HL-60 (cell line): ENCODE measurements around the gene FRAS1.

Experiments
- DNase-seq, 2 experiments: peaks; one replicate each; pipeline ENCODE4 v3.0.0-alpha.2; 2010 to 2020; ENCODE audit warnings: low read depth in 1 of 2, low spot score in 1 of 2
- H3K27ac ChIP-seq: fragments of 250-450 bp; sonication (Bioruptor Pico); replicated peaks from 2 replicates; pipeline ENCODE4 v1.5.1; 2020; ENCODE audit warnings: mild to moderate bottlenecking, moderate library complexity
- H3K27me3 ChIP-seq: fragments of 250-450 bp; sonication (Bioruptor Pico); 2 replicates; pipeline ENCODE4 v1.5.1; 2021; ENCODE audit warnings: mild to moderate bottlenecking, moderate library complexity; ENCODE audit not compliant: insufficient read depth, poor library complexity, severe bottlenecking
- H3K4me3 ChIP-seq: replicated peaks from 2 replicates; pipeline ENCODE4 v1.5.1; 2011; ENCODE audit warnings: mild to moderate bottlenecking, control low read depth, low read length; ENCODE audit not compliant: insufficient read depth
- CTCF ChIP-seq: IDR thresholded peaks from one replicate; pipeline ENCODE4 v1.5.1; 2011; ENCODE audit warnings: low read length, control low read depth, inconsistent platforms; ENCODE audit not compliant: insufficient read depth
- GABPA ChIP-seq: IDR thresholded peaks from 2 replicates; pipeline ENCODE4 v1.6.1; 2012; ENCODE audit warnings: low read depth
- POLR2AphosphoS5 ChIP-seq: IDR thresholded peaks from 2 replicates; pipeline ENCODE4 v1.6.1; 2012; ENCODE audit warnings: low read depth
- REST ChIP-seq: IDR thresholded peaks from 2 replicates; pipeline ENCODE4 v1.6.1; 2012; ENCODE audit warnings: low read depth; ENCODE audit not compliant: insufficient replicate concordance
- SPI1 ChIP-seq: IDR thresholded peaks from 2 replicates; pipeline ENCODE4 v1.6.1; 2012; ENCODE audit warnings: low read depth, mild to moderate bottlenecking, borderline replicate concordance

The FRAS1 gene

GRCh38 chr4:78346222-78346621 is 289.1 kb downstream of the FRAS1 start:
- TF ChIP-seq CTCF (no peak), GABPA (no peak), POLR2AphosphoS5 (no peak), SPI1 (no peak)
- DNase-seq, result no peak

GRCh38 chr4:78347527-78347926 is 290.4 kb downstream of the FRAS1 start:
- no peak for DNase-seq
- Histone ChIP-seq H3K4me3 (no peak overlapping the region), H3K27ac (no peak overlapping the region), H3K27me3 (no peaks in the 10 kb centered on the region)
- no peak for TF ChIP-seq GABPA
- no peak for TF ChIP-seq REST
- no peak for TF ChIP-seq CTCF
- TF ChIP-seq SPI1, result no peak
- TF ChIP-seq POLR2AphosphoS5, result no peak

More at GRCh38 chr4:78346222-78346621, 289.1 kb downstream of the FRAS1 start:
- Histone ChIP-seq H3K27ac (no peak overlapping the region), H3K4me3 (no peak overlapping the region), H3K27me3 (no peaks in the 10 kb centered on the region)

GRCh38 chr4:78353921-78354320 is 296.8 kb downstream of the FRAS1 start:
- no peak for DNase-seq
- H3K4me3 ChIP-seq, result no peak overlapping the region
- TF ChIP-seq REST (no peak), CTCF (no peak), POLR2AphosphoS5 (no peak), SPI1 (no peak), GABPA (no peak)
- no peaks in the 10 kb centered on the region for H3K27me3 ChIP-seq
- H3K27ac ChIP-seq, result no peak overlapping the region

- TF ChIP-seq GABPA (no peak), POLR2AphosphoS5 (no peak), CTCF (no peak), SPI1 (no peak), REST (no peak)
- no peaks in the 10 kb centered on the region for H3K27me3 ChIP-seq
- no peak for DNase-seq
- H3K27ac ChIP-seq, result no peak overlapping the region
- no peak overlapping the region for H3K4me3 ChIP-seq
Observed at GRCh38 chr4:78354782-78355181, 297.7 kb downstream of the FRAS1 start.
